ENCODE measurements around the gene UNKL. TPM values are rescaled to one million over a fixed set of nuclear protein-coding genes. Genes with fewer than 3 reads are reported as not detected.

The UNKL gene
- total and polyA plus RNA-seq, 2 of the 8 experiments (the other 6 are each of a cell fraction or from before 2014, with no cell fraction given) = 25.1 to 31.8 TPM

DNA sequence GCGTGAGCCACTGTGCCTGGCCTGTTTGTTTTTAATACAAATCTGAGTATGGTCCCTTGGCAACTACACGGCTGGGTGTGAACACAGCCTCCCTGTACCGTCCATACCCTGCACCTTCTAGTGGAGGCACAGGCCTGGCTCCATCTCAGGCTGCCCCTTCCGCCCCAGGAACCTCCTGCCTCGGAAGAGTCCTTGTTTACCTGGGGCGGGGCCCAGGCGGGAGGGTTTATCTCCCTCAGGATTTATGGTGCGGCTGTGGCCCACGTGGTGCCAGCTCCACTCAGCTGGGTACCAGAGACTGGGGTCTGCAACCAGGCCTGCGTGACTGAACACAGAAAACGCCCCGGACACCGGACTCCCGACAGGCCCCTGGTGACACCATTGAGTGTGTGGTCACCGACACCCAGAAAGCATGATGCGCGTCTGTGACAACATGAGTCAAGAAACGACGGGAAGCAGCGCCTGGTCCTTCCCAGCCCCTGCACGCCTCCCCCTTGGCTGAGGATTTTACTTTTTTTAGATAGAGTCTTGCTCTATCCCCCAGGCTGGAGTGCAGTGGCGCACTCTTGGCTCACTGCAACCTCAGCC is 19.0 kb downstream of the UNKL start (continued):
- no peak for TF ChIP-seq ASH2L (IDR thresholded peaks at IDR 0.05; ENCODE audit: low read length)
- no peak for TF ChIP-seq HDAC2 (IDR thresholded peaks at IDR 0.05; ENCODE audit: borderline replicate concordance in 1 of 2, low read depth in 2 of 2, low read length in 2 of 2)
- no peak for TF ChIP-seq EGR1 (IDR thresholded peaks at IDR 0.05; ENCODE audit: borderline replicate concordance, low read depth, low read length)
- TF ChIP-seq HDAC6 (IDR thresholded peaks at IDR 0.05; ENCODE audit: low read depth, low read length) = no peak
- TF ChIP-seq, protein P1, sequence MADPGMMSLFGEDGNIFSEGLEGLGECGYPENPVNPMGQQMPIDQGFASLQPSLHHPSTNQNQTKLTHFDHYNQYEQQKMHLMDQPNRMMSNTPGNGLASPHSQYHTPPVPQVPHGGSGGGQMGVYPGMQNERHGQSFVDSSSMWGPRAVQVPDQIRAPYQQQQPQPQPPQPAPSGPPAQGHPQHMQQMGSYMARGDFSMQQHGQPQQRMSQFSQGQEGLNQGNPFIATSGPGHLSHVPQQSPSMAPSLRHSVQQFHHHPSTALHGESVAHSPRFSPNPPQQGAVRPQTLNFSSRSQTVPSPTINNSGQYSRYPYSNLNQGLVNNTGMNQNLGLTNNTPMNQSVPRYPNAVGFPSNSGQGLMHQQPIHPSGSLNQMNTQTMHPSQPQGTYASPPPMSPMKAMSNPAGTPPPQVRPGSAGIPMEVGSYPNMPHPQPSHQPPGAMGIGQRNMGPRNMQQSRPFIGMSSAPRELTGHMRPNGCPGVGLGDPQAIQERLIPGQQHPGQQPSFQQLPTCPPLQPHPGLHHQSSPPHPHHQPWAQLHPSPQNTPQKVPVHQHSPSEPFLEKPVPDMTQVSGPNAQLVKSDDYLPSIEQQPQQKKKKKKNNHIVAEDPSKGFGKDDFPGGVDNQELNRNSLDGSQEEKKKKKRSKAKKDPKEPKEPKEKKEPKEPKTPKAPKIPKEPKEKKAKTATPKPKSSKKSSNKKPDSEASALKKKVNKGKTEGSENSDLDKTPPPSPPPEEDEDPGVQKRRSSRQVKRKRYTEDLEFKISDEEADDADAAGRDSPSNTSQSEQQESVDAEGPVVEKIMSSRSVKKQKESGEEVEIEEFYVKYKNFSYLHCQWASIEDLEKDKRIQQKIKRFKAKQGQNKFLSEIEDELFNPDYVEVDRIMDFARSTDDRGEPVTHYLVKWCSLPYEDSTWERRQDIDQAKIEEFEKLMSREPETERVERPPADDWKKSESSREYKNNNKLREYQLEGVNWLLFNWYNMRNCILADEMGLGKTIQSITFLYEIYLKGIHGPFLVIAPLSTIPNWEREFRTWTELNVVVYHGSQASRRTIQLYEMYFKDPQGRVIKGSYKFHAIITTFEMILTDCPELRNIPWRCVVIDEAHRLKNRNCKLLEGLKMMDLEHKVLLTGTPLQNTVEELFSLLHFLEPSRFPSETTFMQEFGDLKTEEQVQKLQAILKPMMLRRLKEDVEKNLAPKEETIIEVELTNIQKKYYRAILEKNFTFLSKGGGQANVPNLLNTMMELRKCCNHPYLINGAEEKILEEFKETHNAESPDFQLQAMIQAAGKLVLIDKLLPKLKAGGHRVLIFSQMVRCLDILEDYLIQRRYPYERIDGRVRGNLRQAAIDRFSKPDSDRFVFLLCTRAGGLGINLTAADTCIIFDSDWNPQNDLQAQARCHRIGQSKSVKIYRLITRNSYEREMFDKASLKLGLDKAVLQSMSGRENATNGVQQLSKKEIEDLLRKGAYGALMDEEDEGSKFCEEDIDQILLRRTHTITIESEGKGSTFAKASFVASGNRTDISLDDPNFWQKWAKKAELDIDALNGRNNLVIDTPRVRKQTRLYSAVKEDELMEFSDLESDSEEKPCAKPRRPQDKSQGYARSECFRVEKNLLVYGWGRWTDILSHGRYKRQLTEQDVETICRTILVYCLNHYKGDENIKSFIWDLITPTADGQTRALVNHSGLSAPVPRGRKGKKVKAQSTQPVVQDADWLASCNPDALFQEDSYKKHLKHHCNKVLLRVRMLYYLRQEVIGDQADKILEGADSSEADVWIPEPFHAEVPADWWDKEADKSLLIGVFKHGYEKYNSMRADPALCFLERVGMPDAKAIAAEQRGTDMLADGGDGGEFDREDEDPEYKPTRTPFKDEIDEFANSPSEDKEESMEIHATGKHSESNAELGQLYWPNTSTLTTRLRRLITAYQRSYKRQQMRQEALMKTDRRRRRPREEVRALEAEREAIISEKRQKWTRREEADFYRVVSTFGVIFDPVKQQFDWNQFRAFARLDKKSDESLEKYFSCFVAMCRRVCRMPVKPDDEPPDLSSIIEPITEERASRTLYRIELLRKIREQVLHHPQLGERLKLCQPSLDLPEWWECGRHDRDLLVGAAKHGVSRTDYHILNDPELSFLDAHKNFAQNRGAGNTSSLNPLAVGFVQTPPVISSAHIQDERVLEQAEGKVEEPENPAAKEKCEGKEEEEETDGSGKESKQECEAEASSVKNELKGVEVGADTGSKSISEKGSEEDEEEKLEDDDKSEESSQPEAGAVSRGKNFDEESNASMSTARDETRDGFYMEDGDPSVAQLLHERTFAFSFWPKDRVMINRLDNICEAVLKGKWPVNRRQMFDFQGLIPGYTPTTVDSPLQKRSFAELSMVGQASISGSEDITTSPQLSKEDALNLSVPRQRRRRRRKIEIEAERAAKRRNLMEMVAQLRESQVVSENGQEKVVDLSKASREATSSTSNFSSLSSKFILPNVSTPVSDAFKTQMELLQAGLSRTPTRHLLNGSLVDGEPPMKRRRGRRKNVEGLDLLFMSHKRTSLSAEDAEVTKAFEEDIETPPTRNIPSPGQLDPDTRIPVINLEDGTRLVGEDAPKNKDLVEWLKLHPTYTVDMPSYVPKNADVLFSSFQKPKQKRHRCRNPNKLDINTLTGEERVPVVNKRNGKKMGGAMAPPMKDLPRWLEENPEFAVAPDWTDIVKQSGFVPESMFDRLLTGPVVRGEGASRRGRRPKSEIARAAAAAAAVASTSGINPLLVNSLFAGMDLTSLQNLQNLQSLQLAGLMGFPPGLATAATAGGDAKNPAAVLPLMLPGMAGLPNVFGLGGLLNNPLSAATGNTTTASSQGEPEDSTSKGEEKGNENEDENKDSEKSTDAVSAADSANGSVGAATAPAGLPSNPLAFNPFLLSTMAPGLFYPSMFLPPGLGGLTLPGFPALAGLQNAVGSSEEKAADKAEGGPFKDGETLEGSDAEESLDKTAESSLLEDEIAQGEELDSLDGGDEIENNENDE (IDR thresholded peaks at IDR 0.05; ENCODE audit: insufficient replicate concordance, low read length) = no peak
- no peak for TF ChIP-seq SP2 (IDR thresholded peaks at IDR 0.05; ENCODE audit: low read length)
- no peak for TF ChIP-seq TAF1 (IDR thresholded peaks at IDR 0.05; ENCODE audit: low read depth, low read length)
